OCI-LY1 (cell line): ENCODE measurements around the gene CAMTA1.

Experiments
- H2AFZ ChIP-seq: fragments of 200-600 bp; sonication (generic), shearing (Covaris generic); 2 replicates; pipeline ENCODE4 v1.6.0; 2014; ENCODE audit warnings: antibody characterized with exemption, mild to moderate bottlenecking, low read length
- H3F3A ChIP-seq: fragments of 200-600 bp; sonication (generic), shearing (Covaris generic); 2 replicates; pipeline ENCODE4 v1.6.0; 2014; ENCODE audit warnings: mild to moderate bottlenecking, antibody characterized with exemption, low read length, moderate library complexity; ENCODE audit not compliant: insufficient read depth
- H3K27ac ChIP-seq: fragments of 200-600 bp; sonication (generic); 2 replicates; pipeline ENCODE4 v1.5.1; 2014; ENCODE audit warnings: low read length, mixed run types, mild to moderate bottlenecking, low read depth; ENCODE audit not compliant: poor library complexity, severe bottlenecking
- H3K27me3 ChIP-seq: fragments of 200-600 bp; sonication (generic); 2 replicates; pipeline ENCODE4 v1.6.0; 2014; ENCODE audit warnings: antibody characterized with exemption, mild to moderate bottlenecking, low read length, moderate library complexity; ENCODE audit not compliant: insufficient read depth
- H3K36me3 ChIP-seq: fragments of 200-600 bp; sonication (generic); 2 replicates; pipeline ENCODE4 v1.6.1; 2014; ENCODE audit warnings: mild to moderate bottlenecking, antibody characterized with exemption, low read length, moderate library complexity, mixed read lengths; ENCODE audit not compliant: insufficient read depth
- H3K4me1 ChIP-seq: fragments of 200-600 bp; sonication (generic); 2 replicates; pipeline ENCODE4 v1.5.1; 2014; ENCODE audit warnings: mild to moderate bottlenecking, low read length, moderate library complexity; ENCODE audit not compliant: insufficient read depth, severe bottlenecking
- H3K4me2 ChIP-seq: fragments of 200-600 bp; sonication (generic), shearing (Covaris generic); 2 replicates; pipeline ENCODE4 v1.6.1; 2014; ENCODE audit warnings: low read length
- H3K4me3 ChIP-seq: fragments of 200-600 bp; sonication (generic); 2 replicates; pipeline ENCODE4 v1.5.1; 2014; ENCODE audit warnings: low read length, low read depth, mild to moderate bottlenecking, mixed read lengths; ENCODE audit not compliant: poor library complexity, severe bottlenecking
- H3K79me2 ChIP-seq: fragments of 200-600 bp; shearing (Covaris generic); 2 replicates; pipeline ENCODE4 v1.6.1; 2016; ENCODE audit warnings: mixed run types, low read length, mixed read lengths; ENCODE audit not compliant: insufficient read depth
- H3K9ac ChIP-seq: fragments of 200-600 bp; sonication (generic), shearing (Covaris generic); 2 replicates; pipeline ENCODE4 v1.6.1; 2014; ENCODE audit warnings: mild to moderate bottlenecking, low read length, mixed read lengths
- H3K9me2 ChIP-seq: fragments of 200-600 bp; sonication (generic), shearing (Covaris generic); 2 replicates; pipeline ENCODE4 v1.6.1; 2014; ENCODE audit warnings: low read depth, mild to moderate bottlenecking, low read length, mixed read lengths
- H3K9me3 ChIP-seq: fragments of 200-600 bp; shearing (Covaris generic); 2 replicates; pipeline ENCODE4 v1.6.1; 2014; ENCODE audit warnings: low read length, mixed read lengths
- H4K20me1 ChIP-seq: fragments of 200-600 bp; sonication (generic), shearing (Covaris generic); 2 replicates; pipeline ENCODE4 v1.6.0; 2016; ENCODE audit warnings: mild to moderate bottlenecking, low read length; ENCODE audit not compliant: insufficient read depth
- CTCF ChIP-seq: fragments of 200-600 bp; sonication (generic), shearing (Covaris generic); IDR thresholded peaks from 2 replicates; pipeline ENCODE4 v1.5.1; 2017; ENCODE audit warnings: mild to moderate bottlenecking, antibody characterized with exemption, low read length, moderate library complexity, mixed read lengths
- EZH2 ChIP-seq: fragments of 200-600 bp; sonication (generic), shearing (Covaris generic); IDR thresholded peaks from 2 replicates; pipeline ENCODE4 v1.8.0; 2017; ENCODE audit warnings: borderline replicate concordance, mixed run types, mild to moderate bottlenecking, antibody characterized with exemption, low read length, moderate library complexity, mixed read lengths

CAMTA1 gene

GRCh38 chr1:6813165-6813564 lies 27.9 kb downstream of the CAMTA1 start:
- no peak overlapping the region for H3K4me2 ChIP-seq
- TF ChIP-seq CTCF: no peak
- no peak for TF ChIP-seq EZH2
- H3K9me2 ChIP-seq: no peaks in the 10 kb centered on the region
- H3K4me1 ChIP-seq: no peaks in the 10 kb centered on the region
- H3K27me3 ChIP-seq: no peaks in the 10 kb centered on the region
- H3K9me3 ChIP-seq: no peaks in the 10 kb centered on the region
- no peak overlapping the region for H3K27ac ChIP-seq
- H3F3A ChIP-seq: no peaks in the 10 kb centered on the region
- 0 out of 2 replicates have a peak, but pooled peaks cover 3% of the 10 kb centered on the region for H3K36me3 ChIP-seq
- H3K79me2 ChIP-seq: peaks cover 77% of the 10 kb centered on the region
- no peaks in the 10 kb centered on the region for H4K20me1 ChIP-seq
- H3K4me3 ChIP-seq: no peak overlapping the region
- no peak overlapping the region for H3K9ac ChIP-seq
- H2AFZ ChIP-seq: no peak overlapping the region

- H3K4me1 ChIP-seq: peaks cover 15% of the 10 kb centered on the region
- no peaks in the 10 kb centered on the region for H3K9me3 ChIP-seq
- no peaks in the 10 kb centered on the region for H3K27me3 ChIP-seq
- H4K20me1 ChIP-seq: no peaks in the 10 kb centered on the region
- H3K36me3 ChIP-seq: no peaks in the 10 kb centered on the region
- TF ChIP-seq CTCF (no peak), EZH2 (no peak)
- no peak overlapping the region for H3K27ac ChIP-seq
- no peak overlapping the region for H3K4me2 ChIP-seq
- no peaks in the 10 kb centered on the region for H3K9me2 ChIP-seq
- H3K4me3 ChIP-seq: no peak overlapping the region
- no peak overlapping the region for H3K9ac ChIP-seq
- peaks cover 83% of the 10 kb centered on the region for H3K79me2 ChIP-seq
- no peaks in the 10 kb centered on the region for H3F3A ChIP-seq
- no peak overlapping the region for H2AFZ ChIP-seq
Measured at GRCh38 chr1:6815726-6816125, 30.5 kb downstream of the CAMTA1 start.

GRCh38 chr1:6819246-6820040 lies 34.2 kb downstream of the CAMTA1 start:
- Histone ChIP-seq H3K4me2 (no peak overlapping the region), H3K27ac (no peak overlapping the region)

GRCh38 chr1:6820899-6821298 lies 35.6 kb downstream of the CAMTA1 start:
- peaks cover 29% of the 10 kb centered on the region for H3K4me1 ChIP-seq
- H3K79me2 ChIP-seq: peaks cover 51% of the 10 kb centered on the region

More at GRCh38 chr1:6819246-6820040, 34.2 kb downstream of the CAMTA1 start:
- H3K9me2 ChIP-seq: no peaks in the 10 kb centered on the region
- H2AFZ ChIP-seq: no peak overlapping the region
- no peaks in the 10 kb centered on the region for H4K20me1 ChIP-seq
- H3K9me3 ChIP-seq: no peaks in the 10 kb centered on the region
- no peak overlapping the region for H3K9ac ChIP-seq
- peaks cover 64% of the 10 kb centered on the region for H3K79me2 ChIP-seq
- H3K36me3 ChIP-seq: no peaks in the 10 kb centered on the region
- peaks cover 29% of the 10 kb centered on the region for H3K4me1 ChIP-seq
- no peak overlapping the region for H3K4me3 ChIP-seq
- no peak for TF ChIP-seq EZH2
- H3F3A ChIP-seq: 0 out of 2 replicates have a peak, but pooled peaks cover 1% of the 10 kb centered on the region
- H3K27me3 ChIP-seq: no peaks in the 10 kb centered on the region

More at GRCh38 chr1:6820899-6821298, 35.6 kb downstream of the CAMTA1 start:
- no peak overlapping the region for H3K27ac ChIP-seq
- peaks cover 10% of the 10 kb centered on the region for H3K36me3 ChIP-seq
- no peak overlapping the region for H3K9ac ChIP-seq
- H3K9me2 ChIP-seq: no peaks in the 10 kb centered on the region
- no peak overlapping the region for H2AFZ ChIP-seq
- no peak overlapping the region for H3K4me3 ChIP-seq
- TF ChIP-seq CTCF (no peak), EZH2 (no peak)
- 0 out of 2 replicates have a peak, but pooled peaks cover 4% of the 10 kb centered on the region for H3F3A ChIP-seq
- no peaks in the 10 kb centered on the region for H4K20me1 ChIP-seq
- H3K9me3 ChIP-seq: no peaks in the 10 kb centered on the region
- H3K4me2 ChIP-seq: no peak overlapping the region
- no peaks in the 10 kb centered on the region for H3K27me3 ChIP-seq
